22Rv1 (cell line): ENCODE results near the gene EFCAB5.
A peak's percentile ranks its signal among the peaks of the same experiment; 100 is the strongest.
"Not testable (repeated sequence)": the region's sequence is repeated elsewhere in the genome, so short reads cannot be mapped to it uniquely, and the experiment has no call there.

ENCODE experiments used
- H3K27ac ChIP-seq: fragments of 450-650 bp; 2 replicates; pipeline ENCODE4 v1.5.1; 2017
- CTCF ChIP-seq: fragments of 450-650 bp; IDR thresholded peaks from 2 replicates; pipeline ENCODE4 v1.5.1; 2017; ENCODE audit warnings: mild to moderate bottlenecking
- ZFX ChIP-seq: fragments of 450-650 bp; IDR thresholded peaks from 2 replicates; pipeline ENCODE4 v1.6.1; 2017; ENCODE audit warnings: antibody characterized with exemption, borderline replicate concordance

Gene EFCAB5

DNA sequence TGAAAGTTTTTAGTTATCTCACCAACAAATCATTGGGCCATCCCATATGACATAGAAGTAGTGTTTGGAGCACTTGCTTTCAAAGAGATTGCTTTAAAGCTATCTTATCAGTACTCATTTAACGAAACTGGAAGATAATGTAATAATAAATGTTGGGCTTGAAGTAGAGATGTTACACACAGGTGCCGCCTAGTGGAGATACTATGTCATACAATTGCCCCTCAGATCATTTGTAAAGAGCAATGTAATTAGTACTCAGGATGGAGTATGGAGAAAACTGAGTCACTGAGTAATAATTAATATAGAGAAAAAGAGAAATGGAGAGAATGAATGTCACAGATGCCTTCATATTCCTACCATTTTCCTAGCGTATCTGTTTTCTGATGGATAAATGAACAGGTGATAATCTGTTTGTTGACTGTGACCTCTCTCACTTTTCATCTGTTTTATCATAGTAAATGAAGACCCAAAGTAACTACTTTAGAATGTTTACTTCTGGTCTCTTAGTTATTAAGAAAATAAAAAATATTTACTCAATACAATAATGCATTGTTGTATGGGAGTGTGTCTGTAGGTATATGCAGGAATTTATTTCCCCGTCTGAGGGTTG is 80.4 kb downstream of the EFCAB5 start:
- TF ChIP-seq ZFX (no peak), CTCF (peak; percentile 90)
- no peak overlapping the region for H3K27ac ChIP-seq

DNA sequence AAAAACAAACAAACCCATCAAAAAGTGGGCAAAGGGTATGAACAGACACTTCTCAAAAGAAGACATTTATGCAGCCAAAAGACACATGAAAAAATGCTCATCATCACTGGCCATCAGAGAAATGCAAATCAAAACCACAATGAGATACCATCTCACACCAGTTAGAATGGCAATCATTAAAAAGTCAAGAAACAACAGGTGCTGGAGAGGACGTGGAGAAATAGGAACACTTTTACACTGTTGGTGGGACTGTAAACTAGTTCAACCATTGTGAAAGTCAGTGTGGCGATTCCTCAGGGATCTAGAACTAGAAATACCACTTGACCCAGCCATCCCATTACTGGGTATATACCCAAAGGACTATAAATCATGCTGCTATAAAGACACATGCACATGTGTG is 83.9 kb downstream of the EFCAB5 start:
- not testable (repeated sequence) for H3K27ac ChIP-seq

GRCh38 chr17:30027676-30028075 is 86.2 kb downstream of the EFCAB5 start:
- no peak overlapping the region for H3K27ac ChIP-seq
- TF ChIP-seq CTCF (no peak), ZFX (no peak)

- TF ChIP-seq CTCF (no peak), ZFX (no peak)
- no peak overlapping the region for H3K27ac ChIP-seq
Measured at GRCh38 chr17:30031214-30031869, 89.9 kb downstream of the EFCAB5 start.

- TF ChIP-seq ZFX: no peak
- no peak for TF ChIP-seq CTCF
- no peak overlapping the region for H3K27ac ChIP-seq
Measured at GRCh38 chr17:30035369-30035768, 93.9 kb downstream of the EFCAB5 start.

GRCh38 chr17:30040719-30041518 is 99.5 kb downstream of the EFCAB5 start:
- H3K27ac ChIP-seq: peak overlapping the region; percentile 36; the same call in 1 of the 2 replicates

- H3K27ac ChIP-seq: no peak overlapping the region
- TF ChIP-seq ZFX: no peak
- no peak for TF ChIP-seq CTCF
Measured at GRCh38 chr17:30041551-30041950, 100.1 kb downstream of the EFCAB5 start.

- no peak for TF ChIP-seq CTCF
- no peak for TF ChIP-seq ZFX
- no peak overlapping the region for H3K27ac ChIP-seq
Measured at GRCh38 chr17:30062372-30062771, 120.9 kb downstream of the EFCAB5 start.
